ENCODE results near the gene PLA2G2D.
A peak's percentile ranks its signal among the peaks of the same experiment; 100 is the strongest.

The PLA2G2D gene

DNA sequence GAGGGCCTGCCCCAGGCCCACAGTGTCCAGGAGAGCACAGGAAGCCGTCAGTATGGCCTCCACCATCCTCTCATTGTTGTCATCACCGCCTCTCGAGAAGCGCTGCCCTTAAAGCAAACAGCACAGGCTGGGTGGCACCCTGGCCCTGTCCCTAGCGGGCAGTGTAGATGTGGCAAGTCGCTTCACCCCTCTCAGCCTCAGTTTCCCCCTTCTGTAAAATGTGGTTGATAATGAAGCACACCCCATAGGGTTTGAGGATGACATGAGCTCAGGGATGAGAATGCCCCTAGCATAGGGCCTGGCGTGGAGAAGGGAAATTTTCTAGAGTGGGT lies 33.2 kb upstream of the PLA2G2D start:
- peaks cover 4% of the 10 kb centered on the region for H3K4me1 ChIP-seq (ENCODE audit: insufficient read depth, low read length, poor library complexity, severe bottlenecking)
- TF ChIP-seq, protein P1, sequence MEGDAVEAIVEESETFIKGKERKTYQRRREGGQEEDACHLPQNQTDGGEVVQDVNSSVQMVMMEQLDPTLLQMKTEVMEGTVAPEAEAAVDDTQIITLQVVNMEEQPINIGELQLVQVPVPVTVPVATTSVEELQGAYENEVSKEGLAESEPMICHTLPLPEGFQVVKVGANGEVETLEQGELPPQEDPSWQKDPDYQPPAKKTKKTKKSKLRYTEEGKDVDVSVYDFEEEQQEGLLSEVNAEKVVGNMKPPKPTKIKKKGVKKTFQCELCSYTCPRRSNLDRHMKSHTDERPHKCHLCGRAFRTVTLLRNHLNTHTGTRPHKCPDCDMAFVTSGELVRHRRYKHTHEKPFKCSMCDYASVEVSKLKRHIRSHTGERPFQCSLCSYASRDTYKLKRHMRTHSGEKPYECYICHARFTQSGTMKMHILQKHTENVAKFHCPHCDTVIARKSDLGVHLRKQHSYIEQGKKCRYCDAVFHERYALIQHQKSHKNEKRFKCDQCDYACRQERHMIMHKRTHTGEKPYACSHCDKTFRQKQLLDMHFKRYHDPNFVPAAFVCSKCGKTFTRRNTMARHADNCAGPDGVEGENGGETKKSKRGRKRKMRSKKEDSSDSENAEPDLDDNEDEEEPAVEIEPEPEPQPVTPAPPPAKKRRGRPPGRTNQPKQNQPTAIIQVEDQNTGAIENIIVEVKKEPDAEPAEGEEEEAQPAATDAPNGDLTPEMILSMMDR (conservative IDR thresholded peaks at IDR 0.05; ENCODE audit: low read length) = 0 out of 2 replicates have a peak, but pooled peaks have one; percentile 17
- no peak for TF ChIP-seq EZH2phosphoT487 (IDR thresholded peaks at IDR 0.05; ENCODE audit: borderline replicate concordance)
- no peak overlapping the region for H2AFZ ChIP-seq (ENCODE audit: low read length)

DNA sequence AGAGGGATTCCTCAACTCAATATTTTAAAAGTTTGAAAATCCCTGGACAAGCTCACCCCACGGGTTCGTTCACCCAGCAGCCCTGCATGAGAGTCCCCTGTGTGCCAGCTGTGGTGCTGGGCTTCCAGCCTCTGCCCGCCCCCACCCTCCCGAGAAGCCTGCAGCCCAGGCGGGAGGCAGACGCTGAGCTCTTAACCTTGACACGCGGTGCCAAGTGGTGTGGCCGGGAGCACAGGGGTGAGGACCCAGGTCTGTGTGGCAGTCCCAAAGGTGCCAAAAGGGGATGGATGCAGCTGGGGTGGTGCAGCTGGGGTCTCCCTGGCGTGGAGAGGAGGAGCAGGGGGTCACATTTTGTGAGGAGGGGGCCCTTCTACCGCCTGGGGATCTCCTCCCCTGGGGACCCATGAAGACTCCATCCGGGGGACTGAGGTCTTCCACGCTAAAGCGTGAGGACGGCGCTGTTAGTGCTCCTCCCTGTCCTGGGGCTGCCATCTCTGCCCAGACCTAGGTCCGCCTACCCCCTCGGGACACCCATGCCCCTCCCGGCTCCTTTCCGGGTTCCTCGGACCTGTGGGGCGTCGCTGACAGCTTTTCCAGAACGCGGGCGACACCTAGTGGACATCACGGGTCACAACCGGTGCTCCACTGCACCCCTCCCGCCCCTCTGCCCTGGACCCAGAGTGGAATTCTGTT lies 32.7 kb upstream of the PLA2G2D start:
- peak overlapping the region; percentile 89 for H3K4me2 ChIP-seq (ENCODE audit: low read depth, low read length, poor library complexity, severe bottlenecking)
- H3K4me3 ChIP-seq (ENCODE audit: low read length, poor library complexity, severe bottlenecking) = peak overlapping the region; percentile 78
- no peaks in the 10 kb centered on the region for H3K27me3 ChIP-seq (ENCODE audit: insufficient read depth, low read length, poor library complexity, severe bottlenecking)
- no peaks in the 10 kb centered on the region for H3K9me3 ChIP-seq (ENCODE audit: insufficient read depth, low read depth, low read length)
- H3K79me2 ChIP-seq (ENCODE audit: insufficient read depth, low read length) = no peaks in the 10 kb centered on the region
- no peak for TF ChIP-seq EZH2phosphoT487 (IDR thresholded peaks at IDR 0.05; ENCODE audit: borderline replicate concordance)
- TF ChIP-seq, protein P1 (conservative IDR thresholded peaks at IDR 0.05; ENCODE audit: low read length) = peak; percentile 90
- H3F3A ChIP-seq (ENCODE audit: low read depth) = no peaks in the 10 kb centered on the region
- H4K20me1 ChIP-seq (ENCODE audit: insufficient read depth, low read length, poor library complexity, severe bottlenecking) = no peaks in the 10 kb centered on the region
- H2AFZ ChIP-seq (ENCODE audit: low read length) = peak overlapping the region; percentile 100
- no peaks in the 10 kb centered on the region for H3K36me3 ChIP-seq (ENCODE audit: insufficient read depth, low read length)
- peak overlapping the region; percentile 55 for H3K9ac ChIP-seq (ENCODE audit: low read depth, low read length, poor library complexity, severe bottlenecking)
- H3K4me1 ChIP-seq (ENCODE audit: insufficient read depth, low read length, poor library complexity, severe bottlenecking) = peaks cover 4% of the 10 kb centered on the region
- H3K9me2 ChIP-seq (replicated peaks; ENCODE audit: low read depth, low read length) = no peaks in the 10 kb centered on the region

More for the DNA sequence above, 33.2 kb upstream of the PLA2G2D start:
- Histone ChIP-seq H3K4me2 (ENCODE audit: low read depth, low read length, poor library complexity, severe bottlenecking) (peak overlapping the region; percentile 89), H3K9me3 (ENCODE audit: insufficient read depth, low read depth, low read length) (no peaks in the 10 kb centered on the region), H3K27me3 (ENCODE audit: insufficient read depth, low read length, poor library complexity, severe bottlenecking) (no peaks in the 10 kb centered on the region), H3F3A (ENCODE audit: low read depth) (no peaks in the 10 kb centered on the region), H3K36me3 (ENCODE audit: insufficient read depth, low read length) (no peaks in the 10 kb centered on the region), H3K9me2 (replicated peaks; ENCODE audit: low read depth, low read length) (no peaks in the 10 kb centered on the region), H4K20me1 (ENCODE audit: insufficient read depth, low read length, poor library complexity, severe bottlenecking) (no peaks in the 10 kb centered on the region), H3K79me2 (ENCODE audit: insufficient read depth, low read length) (no peaks in the 10 kb centered on the region), H3K4me3 (ENCODE audit: low read length, poor library complexity, severe bottlenecking) (peak overlapping the region; percentile 78), H3K9ac (ENCODE audit: low read depth, low read length, poor library complexity, severe bottlenecking) (no peak overlapping the region)

DNA sequence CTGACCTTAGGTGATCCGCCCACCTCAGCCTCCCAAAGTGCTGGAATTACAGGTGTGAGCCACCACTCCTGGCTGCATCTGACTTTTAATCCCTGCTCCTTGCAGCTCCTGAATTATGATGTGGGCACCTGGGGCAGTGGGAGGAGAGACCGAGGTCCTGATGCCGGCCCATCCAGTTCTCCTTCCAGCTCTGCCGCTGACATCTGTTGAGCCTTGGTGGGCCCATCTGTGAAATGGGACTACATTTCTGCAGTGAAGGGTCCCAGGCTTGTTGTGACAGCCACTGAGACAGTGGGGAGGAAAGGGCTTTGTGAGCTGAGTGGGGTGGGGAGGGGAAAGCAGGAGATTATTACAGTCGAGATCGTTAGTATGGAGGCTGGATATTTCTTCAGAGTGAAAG lies 31.6 kb upstream of the PLA2G2D start:
- no peak overlapping the region for H2AFZ ChIP-seq (ENCODE audit: low read length)
- H3K4me2 ChIP-seq (ENCODE audit: low read depth, low read length, poor library complexity, severe bottlenecking) = no peak overlapping the region
- no peaks in the 10 kb centered on the region for H3K9me2 ChIP-seq (replicated peaks; ENCODE audit: low read depth, low read length)
- H3F3A ChIP-seq (ENCODE audit: low read depth) = no peaks in the 10 kb centered on the region
- no peak for TF ChIP-seq EZH2phosphoT487 (IDR thresholded peaks at IDR 0.05; ENCODE audit: borderline replicate concordance)
- TF ChIP-seq, protein P1 (conservative IDR thresholded peaks at IDR 0.05; ENCODE audit: low read length) = no peak
- no peaks in the 10 kb centered on the region for H3K27me3 ChIP-seq (ENCODE audit: insufficient read depth, low read length, poor library complexity, severe bottlenecking)
- H4K20me1 ChIP-seq (ENCODE audit: insufficient read depth, low read length, poor library complexity, severe bottlenecking) = no peaks in the 10 kb centered on the region
- peaks cover 4% of the 10 kb centered on the region for H3K4me1 ChIP-seq (ENCODE audit: insufficient read depth, low read length, poor library complexity, severe bottlenecking)
- H3K79me2 ChIP-seq (ENCODE audit: insufficient read depth, low read length) = no peaks in the 10 kb centered on the region
- no peaks in the 10 kb centered on the region for H3K9me3 ChIP-seq (ENCODE audit: insufficient read depth, low read depth, low read length)
- no peaks in the 10 kb centered on the region for H3K36me3 ChIP-seq (ENCODE audit: insufficient read depth, low read length)
- H3K4me3 ChIP-seq (ENCODE audit: low read length, poor library complexity, severe bottlenecking) = no peak overlapping the region
- no peak overlapping the region for H3K9ac ChIP-seq (ENCODE audit: low read depth, low read length, poor library complexity, severe bottlenecking)
